Spleen (tissue), 7 donors: Measurements from ENCODE around the gene SBSN.
"Not testable (repeated sequence)": the region's sequence is repeated elsewhere in the genome, so short reads cannot be mapped to it uniquely, and the experiment has no call there.

ENCODE experiments used
- POLR2A ChIP-seq, 3 donors: fragments of 450-650 bp; IDR thresholded peaks; one replicate each; pipeline ENCODE4 v1.5.1; 2017; ENCODE audit warnings: antibody characterized with exemption in 3 of 3, mild to moderate bottlenecking in 1 of 3
- POLR2AphosphoS5 ChIP-seq, 3 donors: sonication (generic); formaldehyde crosslinking; IDR thresholded peaks; one replicate each; pipeline ENCODE4 v1.5.1; 2017; ENCODE audit warnings: antibody characterized with exemption in 3 of 3
- TF ChIP-seq, protein P1 (sequence below), 11 experiments: fragments of 200-600 bp in 7 of 11; fragments of 450-650 bp in 4 of 11; sonication (generic) in 4 of 11; IDR thresholded peaks in 8 of 11; conservative IDR thresholded peaks in 3 of 11; 1 replicate in 7 of 11; 2 replicates in 4 of 11; pipeline versions ENCODE4 v1.4.0 to v1.8.0; 2016 to 2021; ENCODE audit warnings: antibody characterized with exemption in 11 of 11, inconsistent platforms in 4 of 11, mild to moderate bottlenecking in 1 of 11
- donor health status: DM: no; HTN: no; CAD: no; lungs with moderate emphysema.
- donor health status: DM: no; HTN: no; CAD: no.
- donor health status: DM: no; HTN: no; CAD: no.

DNA sequence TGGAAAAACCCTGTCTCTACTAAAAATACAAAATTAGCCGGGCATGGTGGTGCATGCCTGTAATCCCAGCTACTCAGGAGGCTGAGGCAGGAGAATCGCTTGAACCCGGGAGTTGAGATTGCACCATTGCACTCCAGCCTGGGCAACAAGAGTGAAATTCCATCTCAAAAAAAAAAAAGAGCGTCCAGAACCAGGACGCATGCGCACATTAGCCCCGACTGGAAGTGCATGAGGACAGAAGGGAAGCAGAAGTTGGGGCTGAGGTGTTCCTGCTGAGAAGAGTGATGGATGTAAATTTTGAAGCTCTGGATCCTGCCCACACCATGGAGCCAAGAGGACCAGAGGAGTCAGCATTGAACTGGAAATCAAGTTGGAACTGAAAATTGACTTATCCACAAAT is 53.5 kb downstream of the SBSN start:
- not testable (repeated sequence) for TF ChIP-seq POLR2AphosphoS5, POLR2A (IDR thresholded peaks at IDR 0.05)
- TF ChIP-seq, protein P1, sequence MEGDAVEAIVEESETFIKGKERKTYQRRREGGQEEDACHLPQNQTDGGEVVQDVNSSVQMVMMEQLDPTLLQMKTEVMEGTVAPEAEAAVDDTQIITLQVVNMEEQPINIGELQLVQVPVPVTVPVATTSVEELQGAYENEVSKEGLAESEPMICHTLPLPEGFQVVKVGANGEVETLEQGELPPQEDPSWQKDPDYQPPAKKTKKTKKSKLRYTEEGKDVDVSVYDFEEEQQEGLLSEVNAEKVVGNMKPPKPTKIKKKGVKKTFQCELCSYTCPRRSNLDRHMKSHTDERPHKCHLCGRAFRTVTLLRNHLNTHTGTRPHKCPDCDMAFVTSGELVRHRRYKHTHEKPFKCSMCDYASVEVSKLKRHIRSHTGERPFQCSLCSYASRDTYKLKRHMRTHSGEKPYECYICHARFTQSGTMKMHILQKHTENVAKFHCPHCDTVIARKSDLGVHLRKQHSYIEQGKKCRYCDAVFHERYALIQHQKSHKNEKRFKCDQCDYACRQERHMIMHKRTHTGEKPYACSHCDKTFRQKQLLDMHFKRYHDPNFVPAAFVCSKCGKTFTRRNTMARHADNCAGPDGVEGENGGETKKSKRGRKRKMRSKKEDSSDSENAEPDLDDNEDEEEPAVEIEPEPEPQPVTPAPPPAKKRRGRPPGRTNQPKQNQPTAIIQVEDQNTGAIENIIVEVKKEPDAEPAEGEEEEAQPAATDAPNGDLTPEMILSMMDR (IDR thresholded peaks at IDR 0.05 in 8 of 11, conservative IDR thresholded peaks at IDR 0.05 in 3 of 11): not testable (repeated sequence)
